GM18868 (cell line): ENCODE data around the gene LARP4B.
A peak's percentile ranks its signal among the peaks of the same experiment; 100 is the strongest.

Source experiments
- ATAC-seq: cut with Tn5 transposase; IDR thresholded peaks from one replicate; pipeline ENCODE4 v1.9.1; 2021; ENCODE audit warnings: mild to moderate bottlenecking, moderate library complexity; ENCODE audit not compliant: unreplicated experiment

LARP4B gene

DNA sequence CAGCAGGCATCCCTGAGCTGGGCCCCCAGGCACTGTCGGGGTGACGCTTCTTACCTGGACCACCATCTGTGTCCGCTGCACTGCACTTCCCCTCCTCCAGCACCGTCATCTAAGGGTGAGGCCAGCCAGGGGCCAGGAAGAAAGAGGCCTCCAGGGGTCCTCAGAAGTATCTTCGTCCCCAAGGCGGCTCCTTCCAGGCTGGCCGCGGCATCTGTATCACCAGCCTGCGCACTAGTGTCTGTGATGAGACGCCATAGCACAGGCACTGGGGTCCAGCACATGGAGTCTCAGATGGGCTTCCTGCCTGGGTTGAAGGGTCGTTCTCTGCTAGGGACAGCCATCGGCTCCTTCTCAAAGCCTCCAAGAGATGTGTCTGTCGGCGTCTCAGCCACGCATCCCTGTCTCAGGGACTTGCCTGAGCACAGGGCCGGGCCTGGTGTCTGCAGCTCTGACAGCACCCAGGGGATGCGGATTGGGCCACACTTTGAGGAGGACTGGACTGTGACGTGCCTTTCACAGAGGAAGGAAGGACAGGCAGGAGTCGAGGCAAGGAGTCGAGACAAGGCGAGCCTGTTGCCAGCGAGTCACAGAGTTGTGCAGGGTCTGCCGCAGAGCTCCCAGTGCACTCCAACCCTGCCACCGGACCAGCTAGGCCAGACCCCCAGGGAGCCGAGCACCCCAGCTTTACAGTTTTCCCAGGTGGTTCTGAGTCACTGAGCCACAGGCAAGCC lies 140.5 kb downstream of the LARP4B start:
- ATAC-seq: no peak

DNA sequence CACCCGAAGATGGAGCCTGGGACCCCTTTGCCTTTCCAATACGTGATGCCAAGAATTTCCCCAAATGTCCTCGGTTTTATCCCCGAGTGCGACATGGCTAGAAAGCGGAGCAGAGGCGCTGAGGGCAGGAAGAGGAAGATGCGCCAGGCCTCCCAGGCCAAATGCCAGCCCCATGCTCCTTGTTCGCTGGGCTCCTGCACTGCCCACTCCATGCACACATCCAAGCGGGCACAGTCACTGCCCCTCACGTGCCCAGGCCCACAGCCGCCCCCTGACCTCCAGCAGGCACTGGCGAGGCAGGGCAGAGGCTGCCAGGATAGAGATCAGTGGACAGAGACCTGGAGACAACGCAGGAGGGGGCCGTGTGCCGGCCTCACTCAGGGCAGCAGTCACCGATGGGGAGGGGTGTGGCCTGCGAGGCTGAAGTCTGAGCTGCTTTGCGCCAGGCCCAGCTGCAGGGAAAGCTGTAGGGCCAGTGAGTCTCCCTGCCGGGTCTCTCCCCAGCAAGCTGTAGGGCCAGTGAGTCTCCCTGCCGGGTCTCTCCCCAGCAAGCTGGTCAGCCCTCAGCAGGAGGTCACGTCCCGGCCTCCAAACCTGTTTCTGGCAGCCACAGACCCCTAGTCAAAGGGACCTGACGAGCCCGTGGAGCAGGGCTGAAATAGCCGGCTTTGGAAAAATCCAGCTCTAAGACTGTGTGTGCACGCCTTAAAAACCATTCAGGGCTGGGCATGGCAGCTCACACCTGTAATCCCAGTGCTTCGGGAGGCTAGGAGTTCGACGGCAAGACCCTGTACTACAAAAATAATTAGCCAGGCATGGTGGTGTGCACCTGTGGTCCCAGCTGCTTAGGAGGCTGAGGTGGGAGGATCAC lies 141.4 kb downstream of the LARP4B start:
- ATAC-seq: no peak

DNA sequence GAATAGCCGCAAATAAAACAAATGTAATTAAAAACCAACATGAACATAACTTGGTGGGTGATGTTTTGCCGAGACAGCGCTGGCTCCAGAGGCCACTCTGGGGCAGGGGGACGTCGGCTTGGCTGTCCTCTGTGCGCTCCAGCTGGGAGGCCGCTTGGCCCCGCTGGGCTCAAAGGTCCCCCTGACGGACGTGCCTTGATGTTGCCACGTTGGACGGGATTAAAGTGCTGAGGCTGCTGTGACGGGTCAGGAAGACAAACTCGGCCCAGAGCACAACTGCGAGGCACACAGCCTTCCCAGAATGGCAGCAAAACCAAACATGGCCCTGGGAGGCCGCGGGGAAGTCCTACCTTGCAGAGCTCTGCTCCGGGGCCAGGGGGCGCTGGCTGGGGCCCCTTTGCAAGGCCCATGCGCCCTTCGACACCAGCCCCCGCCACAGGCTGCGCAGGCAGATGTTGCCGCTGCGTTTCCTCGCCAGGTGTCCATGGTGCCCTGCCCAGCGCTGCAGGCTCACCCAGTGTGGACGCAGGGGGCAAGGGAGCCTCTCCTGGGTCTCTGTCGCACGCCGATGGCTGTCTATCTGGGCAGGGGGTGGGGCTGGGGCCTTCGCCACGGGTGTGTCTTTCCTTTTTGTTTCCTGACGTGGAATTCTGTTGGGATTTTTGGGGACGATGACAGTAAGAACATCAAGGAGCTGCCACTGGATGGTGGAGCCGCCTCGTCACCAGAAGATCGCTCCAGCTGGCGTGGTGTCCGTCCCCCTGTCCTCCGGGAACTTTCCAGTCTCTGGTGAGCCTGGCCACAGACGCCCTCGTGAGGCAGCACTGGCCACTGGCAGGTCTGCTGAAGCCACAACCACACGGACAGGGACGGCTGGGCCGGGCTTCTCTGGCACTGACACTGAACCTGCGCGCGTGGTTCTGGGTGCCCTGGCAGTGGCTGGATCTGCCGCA lies 142.4 kb downstream of the LARP4B start:
- peak; percentile 38 for ATAC-seq

DNA sequence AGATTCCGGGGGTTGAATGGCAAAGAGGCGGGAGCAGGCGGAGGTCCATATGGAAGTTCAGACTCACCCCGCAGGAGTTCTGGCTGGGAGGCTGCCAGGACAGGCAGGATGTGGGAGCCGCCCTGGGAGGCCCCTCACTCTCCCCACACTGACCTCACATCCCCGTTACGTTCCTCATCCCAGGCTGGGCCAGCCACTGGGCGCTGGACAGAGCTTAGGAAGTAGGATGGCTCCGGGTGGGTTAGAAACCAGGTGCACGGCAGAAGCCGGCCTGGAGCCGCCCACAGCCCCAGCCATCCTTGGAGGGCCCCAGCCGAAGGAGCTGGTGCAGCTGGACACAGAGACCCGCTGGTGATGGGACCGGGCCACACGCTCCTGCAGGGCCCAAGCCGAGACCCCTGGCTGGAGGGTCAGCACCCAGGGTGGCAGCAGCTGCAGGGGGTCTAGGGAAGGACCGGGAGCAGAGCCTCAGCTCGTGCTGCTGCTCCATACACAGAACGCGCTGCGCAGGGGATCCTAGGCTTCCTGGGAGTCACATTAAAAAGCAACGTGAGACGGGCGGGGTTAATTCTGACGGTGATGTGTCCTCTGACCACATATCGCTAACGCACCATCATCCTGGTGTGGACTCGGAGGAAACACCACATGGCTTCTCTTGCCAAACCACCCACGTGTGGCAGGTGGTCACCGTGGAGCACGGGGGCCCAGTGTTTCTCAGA lies 143.4 kb downstream of the LARP4B start:
- no peak for ATAC-seq

DNA sequence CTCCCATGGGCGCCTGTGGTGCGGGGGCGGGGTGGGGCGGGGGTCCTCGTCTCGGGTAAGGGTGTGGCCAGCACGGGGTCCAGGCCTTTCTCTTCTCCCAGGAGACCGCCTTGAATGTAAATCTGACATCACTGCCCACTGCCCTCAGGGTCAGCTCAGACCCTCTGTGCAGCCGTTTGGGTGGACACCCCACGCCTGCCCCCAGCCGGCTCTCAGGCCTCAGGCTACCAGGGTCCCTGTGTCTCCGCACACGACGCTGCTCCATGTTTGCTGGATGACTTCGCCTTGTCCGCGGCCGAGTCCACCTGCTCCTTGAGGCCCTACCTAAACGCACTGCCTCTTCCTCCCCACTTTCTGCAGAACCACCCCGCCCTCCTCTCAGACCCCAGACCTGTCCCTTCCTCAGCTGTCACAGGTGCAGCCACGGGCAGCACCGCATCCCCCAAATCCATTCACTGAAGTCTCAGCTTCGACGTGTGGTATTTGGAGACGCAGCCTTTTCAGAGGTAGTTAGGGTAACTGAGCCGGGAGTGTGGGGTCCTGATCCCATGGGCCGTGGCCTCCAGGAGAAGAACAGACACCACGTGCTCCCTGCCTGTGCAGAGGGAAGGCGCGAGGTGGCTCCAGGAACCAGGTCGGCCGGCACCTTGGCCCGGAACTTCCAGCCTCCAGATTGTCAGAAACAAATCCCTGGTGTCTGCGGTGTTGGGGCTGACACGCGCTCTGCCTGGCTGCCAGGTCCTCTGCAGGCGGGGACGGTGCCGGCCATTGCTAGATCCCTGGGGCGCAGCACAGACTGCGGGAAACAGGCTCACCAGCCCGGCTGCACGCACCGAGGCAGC lies 144.7 kb downstream of the LARP4B start:
- ATAC-seq: no peak

DNA sequence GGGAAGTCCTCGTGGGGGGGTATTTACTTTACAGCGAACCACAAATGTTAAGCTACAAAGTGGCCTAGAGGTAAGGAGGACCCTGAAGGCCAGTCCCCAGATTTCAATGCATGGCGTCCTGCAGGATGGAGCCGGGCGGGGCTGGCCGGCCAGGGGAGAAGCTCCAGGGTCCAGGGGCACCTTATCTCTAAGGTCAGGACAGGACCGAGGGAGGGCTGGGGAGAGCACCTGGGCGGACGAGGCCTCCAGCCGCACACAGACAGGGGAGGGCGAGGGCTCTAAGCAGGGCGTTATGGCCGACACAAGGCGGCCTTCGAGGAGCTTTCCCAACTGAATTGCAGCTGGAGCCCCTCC lies 145.7 kb downstream of the LARP4B start:
- no peak for ATAC-seq

DNA sequence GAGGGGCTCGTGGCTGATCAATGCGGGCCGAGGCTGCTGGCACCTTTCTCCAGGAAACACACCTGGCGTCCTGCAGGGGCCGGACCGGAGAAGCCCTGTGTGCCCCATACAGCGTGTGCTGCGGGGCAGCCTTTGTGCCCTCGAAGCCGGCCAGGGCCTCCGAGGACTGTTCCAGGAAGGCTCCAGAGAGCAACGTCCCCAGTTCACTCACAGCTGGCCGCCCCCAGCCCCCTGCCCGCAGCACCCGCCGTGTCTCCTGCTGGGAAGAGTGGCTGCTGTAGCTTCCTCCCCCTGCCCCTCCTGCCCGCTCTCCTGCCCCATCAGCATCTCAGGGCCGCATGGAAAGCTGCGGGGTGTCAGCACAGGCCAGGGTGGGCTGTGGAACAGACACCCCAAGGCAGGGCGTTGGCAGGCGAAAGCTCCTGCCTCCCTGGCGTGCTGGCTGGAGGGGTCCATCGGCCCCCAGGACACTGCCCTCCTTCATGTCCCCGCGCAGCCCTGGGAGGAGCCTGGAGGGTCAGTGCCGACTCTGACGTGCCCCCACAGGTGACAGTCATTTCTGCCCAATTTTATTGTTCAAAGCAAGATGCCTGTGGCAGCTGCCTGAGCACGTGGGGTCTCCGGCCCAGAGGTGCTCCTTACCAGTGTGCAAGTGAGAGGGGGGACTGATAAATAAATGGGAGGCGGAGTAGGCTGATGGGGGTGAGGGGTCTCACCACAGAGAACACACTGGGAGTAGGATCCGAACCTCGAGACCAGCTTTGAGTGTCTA lies 146.2 kb downstream of the LARP4B start:
- ATAC-seq: no peak

DNA sequence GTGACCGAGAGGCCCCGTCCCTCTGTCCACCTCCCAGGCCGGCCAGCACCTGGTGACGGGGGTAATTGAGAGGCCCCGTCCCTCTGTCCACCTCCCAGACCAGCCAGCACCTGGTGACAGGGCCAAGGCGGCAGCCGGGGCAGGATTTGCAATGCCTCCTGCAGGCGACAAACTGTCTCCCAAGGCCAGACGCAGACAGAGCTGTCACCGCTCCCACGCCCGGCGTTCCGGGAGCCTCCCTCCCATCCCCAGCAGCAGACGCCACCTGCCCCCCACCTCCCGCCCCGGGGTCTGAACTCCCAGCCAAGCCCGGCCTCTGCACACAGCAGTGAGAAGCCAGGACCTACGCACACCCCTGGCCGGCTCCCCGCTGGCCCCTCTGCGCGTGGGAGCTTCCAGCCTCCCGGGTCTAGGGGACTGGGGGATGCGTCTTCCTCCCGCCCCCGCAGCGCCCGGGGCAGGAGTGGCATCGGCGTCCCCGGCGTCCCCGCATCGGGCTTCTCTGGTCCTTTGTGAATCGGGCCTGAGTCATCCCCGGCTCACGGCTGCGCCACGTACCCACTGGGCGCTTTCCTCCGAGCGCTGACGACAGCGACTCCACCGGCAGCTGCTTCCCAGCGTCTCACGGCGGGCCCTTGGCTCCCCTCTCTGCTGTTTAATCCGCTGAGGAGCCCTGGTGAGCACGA lies 147.0 kb downstream of the LARP4B start:
- no peak for ATAC-seq

DNA sequence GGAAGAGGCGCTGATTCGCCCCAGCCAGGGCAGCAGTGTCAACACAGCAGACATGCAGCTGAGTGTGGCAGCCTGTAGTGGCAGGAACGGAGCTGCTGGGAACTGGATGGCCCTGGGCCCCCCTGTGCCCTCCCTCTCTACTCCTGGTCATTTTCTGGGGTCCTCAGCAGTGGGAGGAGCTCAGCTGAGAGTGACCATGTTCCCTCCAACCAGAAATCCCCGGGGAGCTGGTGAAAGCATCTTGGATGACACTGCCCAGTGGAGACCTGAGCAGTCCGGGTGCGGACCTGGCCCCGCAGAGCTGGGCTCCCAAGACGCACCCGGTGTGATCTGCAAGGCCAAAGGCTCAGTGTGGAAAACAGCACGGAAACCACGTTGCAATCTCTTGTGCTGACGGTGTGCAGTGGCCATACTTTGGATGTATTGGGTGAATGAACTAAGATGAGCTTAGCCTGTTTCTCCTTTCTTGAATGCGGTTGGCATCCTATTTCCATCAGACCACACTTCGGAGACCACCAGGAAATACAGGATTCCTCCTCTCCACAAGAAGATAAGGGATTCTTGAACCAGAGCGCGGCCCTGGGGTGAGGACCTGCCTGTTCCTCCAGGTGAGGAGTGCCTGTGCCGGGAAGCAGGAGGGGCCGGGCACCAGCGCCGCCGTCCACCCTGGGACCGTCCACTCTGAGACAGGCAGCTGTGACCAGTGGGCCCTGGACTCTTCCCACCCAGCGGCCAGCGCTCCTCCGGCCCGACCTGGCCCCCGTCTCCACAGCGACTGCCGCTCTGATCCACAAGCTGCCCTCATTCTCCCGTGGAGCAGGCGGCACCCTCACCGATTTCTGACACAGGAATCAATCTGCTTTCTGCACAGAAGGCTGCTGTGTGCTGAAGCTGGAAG lies 148.5 kb downstream of the LARP4B start:
- no peak for ATAC-seq

DNA sequence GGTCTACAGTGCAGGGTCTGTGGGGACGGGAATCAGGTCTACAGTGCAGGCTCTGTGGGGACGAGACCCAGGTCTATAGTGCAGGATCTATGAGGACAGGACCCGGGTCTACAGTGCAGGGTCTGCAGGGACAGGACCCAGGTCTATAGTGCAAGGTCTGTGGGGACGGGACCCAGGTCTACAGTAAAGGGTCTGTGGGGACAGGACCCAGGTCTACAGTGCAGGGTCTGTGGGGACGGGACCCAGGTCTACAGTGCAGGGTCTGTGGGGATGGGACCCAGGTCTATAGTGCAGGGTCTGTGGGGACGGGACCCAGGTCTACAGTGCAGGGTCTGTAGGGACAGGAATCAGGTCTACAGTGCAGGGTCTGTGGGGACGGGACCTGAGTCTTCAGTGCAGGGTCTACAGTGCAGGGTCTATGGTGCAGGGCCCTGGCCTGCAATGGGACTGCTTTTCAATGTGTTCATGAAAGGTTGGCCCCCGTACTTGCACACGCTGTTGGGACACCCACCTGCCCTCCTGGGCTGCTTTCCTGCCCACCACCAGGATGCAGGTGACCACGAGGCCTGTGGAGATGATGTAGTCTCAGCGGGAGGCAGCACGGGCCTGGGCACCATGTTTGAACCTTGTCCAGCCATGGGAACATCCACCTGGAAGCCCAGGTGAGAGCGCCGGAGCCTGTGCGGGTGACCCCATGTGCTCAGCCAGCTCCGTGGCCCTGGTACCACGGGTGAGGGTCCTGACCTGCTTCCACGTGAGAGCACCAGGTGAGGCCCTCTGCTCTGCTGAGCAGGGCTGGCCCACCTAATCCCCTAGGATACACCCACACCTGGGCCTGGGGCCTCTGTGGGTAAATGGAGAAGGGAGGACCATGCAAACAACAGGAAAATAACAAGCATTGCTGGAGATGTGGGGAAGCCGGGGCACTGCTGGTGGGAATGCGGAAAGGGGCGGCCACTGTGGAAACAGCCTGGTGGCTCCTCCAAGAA lies 150.7 kb downstream of the LARP4B start:
- no peak for ATAC-seq

DNA sequence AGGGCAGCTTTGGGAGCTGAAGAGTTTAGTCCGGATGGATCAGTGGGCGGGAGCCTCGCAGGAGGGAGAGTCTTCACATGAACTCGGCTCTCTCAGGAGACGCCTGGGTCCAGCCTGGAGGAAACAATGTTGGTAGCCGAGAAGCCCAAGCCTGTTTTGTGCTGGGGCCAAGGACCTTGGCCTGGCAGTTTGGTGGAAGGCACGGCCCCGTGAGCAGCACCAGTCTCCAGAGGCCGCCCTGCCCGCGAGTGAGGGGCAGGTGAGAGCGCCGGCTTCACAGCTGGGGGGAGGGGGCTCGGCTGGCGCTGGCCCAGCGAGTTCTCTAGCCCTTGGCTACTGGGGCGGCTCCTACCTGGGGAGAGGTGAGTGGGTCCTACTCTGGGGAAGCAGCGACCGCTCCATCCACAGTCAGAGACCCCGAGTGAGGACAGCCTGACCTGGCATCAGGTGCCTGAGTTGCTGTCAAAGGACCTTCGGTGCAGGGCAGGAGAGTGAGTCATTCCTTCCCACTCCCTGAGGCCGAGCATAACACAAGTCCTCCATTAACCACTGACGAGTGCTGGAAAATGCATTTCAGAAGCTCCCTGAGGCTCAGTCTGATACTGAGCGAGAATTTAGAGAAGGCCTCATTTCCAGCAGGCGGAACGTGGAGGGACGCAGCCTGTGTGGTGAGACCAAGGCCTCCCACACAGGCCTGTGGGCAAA lies 152.7 kb downstream of the LARP4B start:
- no peak for ATAC-seq

DNA sequence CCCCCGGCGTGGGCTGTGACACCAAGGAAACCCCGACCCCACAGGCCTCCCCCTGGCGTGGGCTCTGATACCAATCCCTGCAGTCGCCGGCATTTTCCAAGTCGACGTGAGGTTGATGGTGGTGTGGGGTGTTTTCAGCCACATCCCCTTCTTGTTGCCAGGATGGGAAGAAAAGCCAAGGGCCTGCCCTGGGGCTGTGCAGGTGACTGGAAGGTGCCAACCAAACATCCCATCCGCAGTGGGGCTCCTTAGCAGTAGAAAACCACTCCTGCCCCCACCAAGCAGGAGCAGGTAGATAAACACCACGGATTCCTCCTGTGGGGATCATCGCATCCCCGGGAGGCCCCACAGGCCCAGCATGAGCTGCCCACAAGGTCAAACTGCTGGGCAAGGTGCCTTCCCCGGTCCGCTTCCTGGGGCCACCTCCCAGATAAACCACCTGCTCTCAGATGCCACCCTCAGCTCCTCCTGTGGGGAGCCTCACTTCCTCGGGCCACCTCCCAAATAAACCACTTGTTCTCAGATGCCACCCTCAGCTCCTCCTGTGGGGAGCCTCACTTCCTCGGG lies 153.5 kb downstream of the LARP4B start:
- no peak for ATAC-seq

DNA sequence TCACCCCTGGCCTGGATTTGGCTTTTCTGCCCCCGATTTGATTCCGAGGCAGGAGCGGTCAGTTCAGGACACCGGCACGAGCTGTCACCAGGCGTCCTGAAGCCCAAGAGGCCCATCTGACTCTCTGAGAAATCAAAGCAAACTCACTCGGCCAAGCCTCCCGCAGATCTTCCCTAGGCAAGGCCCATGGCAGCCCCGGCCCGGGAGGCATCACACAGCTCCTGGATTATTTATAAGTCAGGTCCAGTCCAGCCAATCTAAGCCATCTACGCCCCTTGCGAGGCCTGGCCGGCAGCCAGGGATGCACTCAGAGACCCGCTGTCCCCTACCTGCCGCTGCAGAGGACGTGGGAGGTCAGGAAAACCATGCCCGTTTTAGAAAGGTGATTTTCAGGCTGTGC lies 154.7 kb downstream of the LARP4B start:
- ATAC-seq: no peak

DNA sequence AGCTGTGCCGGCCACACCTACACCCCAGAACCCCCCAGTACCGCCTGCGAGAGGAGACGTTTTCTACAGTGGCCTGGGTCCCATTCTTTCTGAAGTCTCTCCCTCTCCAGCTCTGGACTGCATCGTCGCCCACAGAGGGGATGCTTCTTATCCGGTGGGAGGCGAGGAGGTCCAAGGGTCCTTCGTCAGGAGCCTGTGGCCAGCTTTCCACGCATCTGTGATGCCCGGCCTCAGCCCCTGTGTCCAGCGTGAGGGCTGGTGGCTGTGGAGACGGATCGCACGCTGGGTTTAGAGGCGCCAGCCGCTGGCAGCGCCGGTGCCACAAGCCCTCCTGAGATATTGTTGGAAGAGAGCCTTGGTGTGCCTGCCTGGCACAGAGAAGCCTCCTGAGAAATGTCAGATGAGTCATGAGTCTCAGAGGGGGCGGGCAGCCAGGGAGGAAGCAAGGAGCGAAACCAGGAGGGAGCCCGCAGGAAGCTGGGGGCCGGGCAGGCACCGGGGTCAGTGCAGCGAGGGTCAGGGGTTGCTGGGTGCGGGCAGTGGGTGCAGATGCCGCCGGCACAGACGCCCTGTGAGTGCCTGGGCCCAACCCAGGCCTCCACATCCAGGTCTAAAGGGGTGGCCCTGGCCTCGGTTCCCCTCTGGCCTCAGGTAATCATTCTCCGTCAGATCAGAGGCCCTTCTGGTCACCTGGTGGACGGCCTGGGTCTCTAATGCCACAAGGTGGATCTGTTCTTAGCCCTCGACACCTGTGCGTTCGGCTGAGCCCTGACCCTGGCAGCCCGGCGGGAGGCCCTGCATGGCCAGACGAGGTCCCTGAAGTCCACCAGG lies 156.0 kb downstream of the LARP4B start:
- ATAC-seq: no peak
